Pancreas (tissue), 10 donors: Measurements from ENCODE around the gene COL13A1. TPM values are rescaled to one million over a fixed set of nuclear protein-coding genes. Genes with fewer than 3 reads are reported as not detected.

Experiments used
- ATAC-seq, 4 donors: fragments of 200-7000 bp; cut with Tn5 transposase; one replicate each; pipeline versions ENCODE4 v1.8.0 to v1.9.1; 2020; ENCODE audit warnings: mild to moderate bottlenecking in 4 of 4, moderate library complexity in 4 of 4
- DNase-seq, 6 donors: peaks; one replicate each; pipeline ENCODE4 v3.0.0-alpha.2; 2020
- FAIRE-seq: peaks from 2 replicates; lab custom pipeline; 2012; peaks lifted over from hg19 to GRCh38; lab: Jason Lieb, UNC
- H3K27ac ChIP-seq, 4 donors: fragments of 200-600 bp; sonication (generic); 1 replicate in 3 of 4; 2 replicates in 1 of 4; pipeline versions ENCODE4 v1.5.0 to v1.8.0; 2020
- H3K27me3 ChIP-seq, 4 donors: fragments of 200-600 bp; one replicate each; pipeline ENCODE4 v1.8.0; 2021
- H3K36me3 ChIP-seq, 3 donors: fragments of 200-600 bp; sonication (generic) in 1 of 3; one replicate each; pipeline versions ENCODE4 v1.5.0 to v1.8.0; 2020 to 2021
- H3K4me1 ChIP-seq, 3 donors: fragments of 200-600 bp; one replicate each; pipeline ENCODE4 v1.8.0; 2021
- H3K4me3 ChIP-seq, 4 donors: fragments of 200-600 bp; sonication (generic) in 2 of 4; one replicate each; pipeline versions ENCODE4 v1.5.0 to v1.8.0; 2020 to 2021
- H3K9me3 ChIP-seq, 4 donors: fragments of 200-600 bp; one replicate each; pipeline ENCODE4 v1.8.0; 2021
- CTCF ChIP-seq, 4 donors: fragments of 200-600 bp; sonication (generic) in 3 of 4; IDR thresholded peaks; one replicate each; pipeline versions ENCODE4 v1.5.0 to v1.8.0; 2021; ENCODE audit warnings: antibody characterized with exemption in 4 of 4
- WGBS, 2 donors: extraction: QIAGEN DNeasy Blood & Tissue Kit; methylation state at CpG; one replicate each; pipeline ENCODE4 v1.1.7; 2013; 5-methylcytosine and 5-hydroxymethylcytosine counted together
- intact Hi-C, 3 donors: fragments of 100-400 bp; cut with DNase I; formaldehyde crosslinking; loops; one replicate each; pipeline versions ENCODE4 v1.11.1 to v1.14.2; 2022
- polyA plus RNA-seq, 2 donors: library from polyadenylated mRNA; stranded (reverse); fragments of 200-250 nt; gene quantifications; one replicate each; pipeline ENCODE4 v1.2.3, GENCODE V29; 2013
- total RNA-seq, 6 donors: library from RNA; stranded (reverse); fragmentation: NEBNext Ultra II Directional in 4 of 6; extraction: Animal tissue kit (Norgen Biotek cat#: 25700) in 4 of 6; gene quantifications; one replicate each; pipeline versions ENCODE4 v1.2.1 to v1.2.4, GENCODE V29; 2021 to 2023
- donor health status: healthy with polysubstance abuse.
- donor health status: DM: no; HTN: no; CAD: no; lungs with moderate emphysema.
- donor health status: DM: no; HTN: no; CAD: no.
- donor health status: control.
- donor health status: control.
- donor health status: Bipolar disorder and iron deficiency.
- donor health status: DM: yes; HTN: yes; CAD: no.
- donor health status: DM: no; HTN: no; CAD: no.
- donor health status: DM: no; HTN: no; CAD: no.
- donor health status: DM: yes; HTN: yes; CAD: no.

COL13A1 gene
- total and polyA plus RNA-seq, 8 donors: 0.35 to 11.7 (median 0.92) TPM

- WGBS, 2 donors: 77 to 80% methylated on average over 10 of the region's 10 CpGs
- FAIRE-seq (no peak), DNase-seq (no peak), ATAC-seq (no peak)
- Histone ChIP-seq H3K4me1 (no peaks in the 10 kb centered on the region), H3K36me3 (no peaks in the 10 kb centered on the region), H3K4me3 (no peak overlapping the region), H3K9me3 (no peaks in the 10 kb centered on the region), H3K27me3 (no peaks in the 10 kb centered on the region), H3K27ac (no peak overlapping the region)
- intact Hi-C loops: no loop called here
- TF ChIP-seq CTCF (IDR thresholded peaks at IDR 0.05): no peak
These were observed 35.4 kb upstream of the COL13A1 start for GRCh38 chr10:69766161-69766910.

GRCh38 chr10:69767793-69768192 lies 33.9 kb upstream of the COL13A1 start:
- FAIRE-seq: no peak
- Histone ChIP-seq H3K4me1 (no peaks in the 10 kb centered on the region), H3K9me3 (no peaks in the 10 kb centered on the region), H3K36me3 (no peaks in the 10 kb centered on the region), H3K4me3 (no peak overlapping the region), H3K27ac (no peak overlapping the region), H3K27me3 (no peaks in the 10 kb centered on the region)
- no peak for TF ChIP-seq CTCF (IDR thresholded peaks at IDR 0.05)
- WGBS, 2 donors: 53 to 74% methylated on average over 3 to 4 of the region's 4 CpGs
- no peak for ATAC-seq
- intact Hi-C loops: no loop called here
- DNase-seq: no peak

- no peak overlapping the region for H3K4me3 ChIP-seq
- FAIRE-seq (no peak), ATAC-seq (no peak), DNase-seq (no peak)
- H3K27ac ChIP-seq: no peak overlapping the region
- no peaks in the 10 kb centered on the region for H3K9me3 ChIP-seq
- no peak for TF ChIP-seq CTCF (IDR thresholded peaks at IDR 0.05)
- H3K4me1 ChIP-seq: no peaks in the 10 kb centered on the region
- intact Hi-C loops: no loop called here
- 67 to 71% methylated on average over 5 of the region's 5 CpGs for WGBS, 2 donors
- H3K36me3 ChIP-seq: no peaks in the 10 kb centered on the region
- no peaks in the 10 kb centered on the region for H3K27me3 ChIP-seq
These were observed 33.3 kb upstream of the COL13A1 start for GRCh38 chr10:69768386-69768785.

GRCh38 chr10:69769395-69769992 lies 32.2 kb upstream of the COL13A1 start:
- WGBS, 2 donors: 34 to 41% methylated on average over 10 of the region's 10 CpGs

More at GRCh38 chr10:69769395-69769992, 32.2 kb upstream of the COL13A1 start:
- intact Hi-C loops: no loop called here
- peak; percentile 75 to 91 (median 82) for ATAC-seq
- no peak overlapping the region for H3K4me3 ChIP-seq
- no peak for TF ChIP-seq CTCF (IDR thresholded peaks at IDR 0.05)
- no peaks in the 10 kb centered on the region for H3K27me3 ChIP-seq
- peak in 4 of 6 donors; percentile 23 to 51 (median 46) for DNase-seq
- H3K27ac ChIP-seq: peak overlapping the region in 2 of 4 donors; percentile 48 to 57
- H3K4me1 ChIP-seq: no peaks in the 10 kb centered on the region
- no peaks in the 10 kb centered on the region for H3K9me3 ChIP-seq
- no peaks in the 10 kb centered on the region for H3K36me3 ChIP-seq
- no peak for FAIRE-seq
